ENCODE measurements around the gene PRIM2.
"Not testable (repeated sequence)": the region's sequence is repeated elsewhere in the genome, so short reads cannot be mapped to it uniquely, and the experiment has no call there.

- TF ChIP-seq, protein P1, sequence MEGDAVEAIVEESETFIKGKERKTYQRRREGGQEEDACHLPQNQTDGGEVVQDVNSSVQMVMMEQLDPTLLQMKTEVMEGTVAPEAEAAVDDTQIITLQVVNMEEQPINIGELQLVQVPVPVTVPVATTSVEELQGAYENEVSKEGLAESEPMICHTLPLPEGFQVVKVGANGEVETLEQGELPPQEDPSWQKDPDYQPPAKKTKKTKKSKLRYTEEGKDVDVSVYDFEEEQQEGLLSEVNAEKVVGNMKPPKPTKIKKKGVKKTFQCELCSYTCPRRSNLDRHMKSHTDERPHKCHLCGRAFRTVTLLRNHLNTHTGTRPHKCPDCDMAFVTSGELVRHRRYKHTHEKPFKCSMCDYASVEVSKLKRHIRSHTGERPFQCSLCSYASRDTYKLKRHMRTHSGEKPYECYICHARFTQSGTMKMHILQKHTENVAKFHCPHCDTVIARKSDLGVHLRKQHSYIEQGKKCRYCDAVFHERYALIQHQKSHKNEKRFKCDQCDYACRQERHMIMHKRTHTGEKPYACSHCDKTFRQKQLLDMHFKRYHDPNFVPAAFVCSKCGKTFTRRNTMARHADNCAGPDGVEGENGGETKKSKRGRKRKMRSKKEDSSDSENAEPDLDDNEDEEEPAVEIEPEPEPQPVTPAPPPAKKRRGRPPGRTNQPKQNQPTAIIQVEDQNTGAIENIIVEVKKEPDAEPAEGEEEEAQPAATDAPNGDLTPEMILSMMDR (IDR thresholded peaks at IDR 0.05; ENCODE audit: low read depth, low read length), result not testable (repeated sequence)
- TF ChIP-seq POLR2A (IDR thresholded peaks at IDR 0.05; ENCODE audit: extremely low read depth, insufficient read length), result not testable (repeated sequence)
Observed at GRCh38 chr6:57481121-57481520, 163.7 kb downstream of the PRIM2 start.

Measured in NB4 (cell line).